ENCODE measurements around the gene GEN1.

The GEN1 gene

DNA sequence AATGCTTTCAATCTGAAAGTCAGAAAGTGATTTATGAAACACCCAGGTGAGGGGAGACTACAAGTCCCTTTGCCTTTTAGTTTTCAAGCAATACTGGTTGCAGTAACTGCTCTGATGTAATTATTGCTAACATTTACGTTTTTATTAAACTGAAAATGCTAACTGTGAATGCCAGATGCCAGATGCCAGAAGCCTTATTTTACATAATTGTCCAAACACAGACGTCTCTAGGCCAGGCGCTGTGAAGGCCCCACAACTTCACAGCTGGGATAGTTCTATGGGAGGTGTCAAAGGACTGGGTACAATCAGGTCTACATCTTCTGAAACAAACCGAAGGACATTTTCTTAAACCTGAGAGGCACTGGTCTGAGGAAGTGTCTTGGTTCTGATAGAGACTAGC lies 34.8 kb downstream of the GEN1 start:
- Mint-ChIP-seq H3K36me3 (ENCODE audit: low read depth) (peaks cover 10% of the 10 kb centered on the region), H3K4me3 (no peak overlapping the region), H3K27ac (no peak overlapping the region), H3K4me1 (peaks cover 37% of the 10 kb centered on the region), H3K27me3 (ENCODE audit: low read depth) (no peaks in the 10 kb centered on the region), H3K9me3 (no peaks in the 10 kb centered on the region)
- TF ChIP-seq, protein P1, sequence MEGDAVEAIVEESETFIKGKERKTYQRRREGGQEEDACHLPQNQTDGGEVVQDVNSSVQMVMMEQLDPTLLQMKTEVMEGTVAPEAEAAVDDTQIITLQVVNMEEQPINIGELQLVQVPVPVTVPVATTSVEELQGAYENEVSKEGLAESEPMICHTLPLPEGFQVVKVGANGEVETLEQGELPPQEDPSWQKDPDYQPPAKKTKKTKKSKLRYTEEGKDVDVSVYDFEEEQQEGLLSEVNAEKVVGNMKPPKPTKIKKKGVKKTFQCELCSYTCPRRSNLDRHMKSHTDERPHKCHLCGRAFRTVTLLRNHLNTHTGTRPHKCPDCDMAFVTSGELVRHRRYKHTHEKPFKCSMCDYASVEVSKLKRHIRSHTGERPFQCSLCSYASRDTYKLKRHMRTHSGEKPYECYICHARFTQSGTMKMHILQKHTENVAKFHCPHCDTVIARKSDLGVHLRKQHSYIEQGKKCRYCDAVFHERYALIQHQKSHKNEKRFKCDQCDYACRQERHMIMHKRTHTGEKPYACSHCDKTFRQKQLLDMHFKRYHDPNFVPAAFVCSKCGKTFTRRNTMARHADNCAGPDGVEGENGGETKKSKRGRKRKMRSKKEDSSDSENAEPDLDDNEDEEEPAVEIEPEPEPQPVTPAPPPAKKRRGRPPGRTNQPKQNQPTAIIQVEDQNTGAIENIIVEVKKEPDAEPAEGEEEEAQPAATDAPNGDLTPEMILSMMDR (IDR thresholded peaks at IDR 0.05; ENCODE audit: unreplicated experiment in 3 of 3), result no peak

DNA sequence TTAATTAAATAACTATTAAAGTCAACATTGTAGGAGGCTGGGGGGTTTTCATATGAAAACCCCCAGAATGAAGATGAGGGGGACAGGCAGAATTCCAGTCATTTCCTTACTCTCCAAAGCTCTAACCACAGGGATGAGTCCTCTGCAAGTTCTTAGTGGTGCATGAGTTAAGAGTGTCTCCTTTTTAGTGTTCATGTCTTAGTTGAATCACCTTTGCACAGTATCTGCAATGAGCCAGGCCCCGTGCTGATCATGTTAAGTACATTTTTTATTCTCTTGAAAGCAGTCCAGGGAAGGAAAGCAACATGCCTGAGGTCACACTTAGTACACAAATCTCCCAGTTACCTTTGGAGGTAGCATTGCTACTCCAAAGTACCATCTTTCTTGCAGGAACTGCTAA lies 36.6 kb downstream of the GEN1 start:
- TF ChIP-seq, protein P1 (IDR thresholded peaks at IDR 0.05; ENCODE audit: unreplicated experiment in 3 of 3), result no peak
- Mint-ChIP-seq H3K36me3 (ENCODE audit: low read depth) (peaks cover 3% of the 10 kb centered on the region), H3K27ac (peak overlapping the region in 2 of 3 experiments; percentile 77 to 83), H3K27me3 (ENCODE audit: low read depth) (no peaks in the 10 kb centered on the region), H3K9me3 (no peaks in the 10 kb centered on the region), H3K4me3 (no peak overlapping the region), H3K4me1 (peaks cover 50% of the 10 kb centered on the region)

DNA sequence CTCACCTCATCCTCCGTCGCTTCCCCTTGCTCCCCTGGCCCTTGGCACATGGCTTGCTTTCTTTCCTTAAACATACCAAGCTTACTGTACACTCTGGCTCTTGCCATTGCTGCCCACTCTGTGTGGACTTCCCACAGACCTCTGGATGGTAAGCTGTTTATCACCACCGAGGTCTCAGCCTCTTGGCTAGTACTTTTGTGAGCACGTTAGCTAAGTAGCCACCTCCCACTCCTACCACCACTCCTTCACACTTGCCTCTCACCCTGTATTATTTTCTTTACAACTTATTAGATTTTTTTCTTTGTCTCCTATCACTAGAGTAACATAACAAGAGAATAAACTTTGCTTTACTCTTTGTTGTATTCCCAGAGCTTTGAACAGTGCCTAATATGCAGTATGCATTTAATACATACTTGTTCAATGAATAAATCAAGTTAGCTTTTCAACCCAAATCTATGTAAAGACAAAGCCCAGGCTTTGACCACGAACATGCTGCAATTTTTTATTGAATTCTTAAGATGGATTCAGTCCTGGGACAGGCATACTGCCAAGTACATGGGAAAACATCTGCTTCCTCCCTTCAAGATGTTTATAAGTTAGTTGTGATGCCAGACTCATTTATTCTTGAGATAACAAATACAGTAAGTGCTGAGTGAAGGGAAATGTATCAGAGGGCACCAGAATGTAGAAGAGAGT lies 37.3 kb downstream of the GEN1 start:
- Mint-ChIP-seq H3K27ac (peak overlapping the region; percentile 20 to 83 (median 77)), H3K27me3 (ENCODE audit: low read depth) (no peaks in the 10 kb centered on the region), H3K9me3 (no peaks in the 10 kb centered on the region), H3K4me1 (peaks cover 52% of the 10 kb centered on the region), H3K36me3 (ENCODE audit: low read depth) (no peaks in the 10 kb centered on the region), H3K4me3 (peak overlapping the region in 1 of 3 experiments; percentile 8)
- TF ChIP-seq, protein P1 (IDR thresholded peaks at IDR 0.05; ENCODE audit: unreplicated experiment in 3 of 3), result no peak

DNA sequence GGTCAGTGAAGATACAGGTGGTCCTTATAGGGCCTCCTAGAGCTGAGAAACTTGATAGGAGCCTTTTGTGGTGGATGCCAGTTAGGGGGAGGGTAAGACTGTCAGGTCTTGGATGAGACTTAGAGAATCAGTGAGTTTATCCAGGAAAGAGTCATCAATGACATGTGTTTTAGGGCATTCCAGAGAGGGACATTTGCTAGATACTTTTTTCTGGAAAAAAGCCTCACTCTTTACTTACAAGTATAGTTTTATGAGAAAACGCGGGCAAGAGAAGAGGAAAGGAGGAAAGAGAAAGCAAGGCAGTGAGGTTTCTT lies 37.8 kb downstream of the GEN1 start:
- TF ChIP-seq, protein P1 (IDR thresholded peaks at IDR 0.05; ENCODE audit: unreplicated experiment in 3 of 3), result no peak
- Mint-ChIP-seq H3K4me3 (peak overlapping the region in 2 of 3 experiments; percentile 8 to 15), H3K27ac (peak overlapping the region; percentile 20 to 83 (median 77)), H3K9me3 (no peaks in the 10 kb centered on the region), H3K4me1 (peaks cover 56% of the 10 kb centered on the region), H3K36me3 (ENCODE audit: low read depth) (no peaks in the 10 kb centered on the region), H3K27me3 (ENCODE audit: low read depth) (no peaks in the 10 kb centered on the region)

DNA sequence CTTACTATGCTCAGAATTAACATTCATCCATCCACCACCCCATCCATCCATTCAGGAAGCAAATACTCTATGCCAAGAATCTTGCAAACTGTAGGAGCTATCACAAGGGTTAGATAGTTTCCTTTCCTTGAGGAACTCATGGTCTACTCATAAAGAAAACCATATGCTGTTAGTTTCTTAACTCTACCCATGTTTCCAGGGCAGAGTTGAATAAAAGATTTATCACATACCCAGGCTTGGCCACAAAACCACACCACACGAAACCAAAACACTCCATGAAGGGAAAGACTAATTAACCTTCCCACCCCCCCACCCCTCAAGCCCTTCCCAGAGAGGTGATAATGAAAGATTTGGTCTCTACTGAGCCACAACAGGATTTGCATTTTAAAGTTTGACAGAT lies 38.6 kb downstream of the GEN1 start:
- Mint-ChIP-seq H3K4me1 (peaks cover 58% of the 10 kb centered on the region), H3K36me3 (ENCODE audit: low read depth) (no peaks in the 10 kb centered on the region), H3K27ac (peak overlapping the region; percentile 77 to 89 (median 83)), H3K27me3 (ENCODE audit: low read depth) (no peaks in the 10 kb centered on the region), H3K4me3 (peak overlapping the region in 1 of 3 experiments; percentile 7), H3K9me3 (no peaks in the 10 kb centered on the region)
- TF ChIP-seq, protein P1 (IDR thresholded peaks at IDR 0.05; ENCODE audit: unreplicated experiment in 3 of 3), result no peak

DNA sequence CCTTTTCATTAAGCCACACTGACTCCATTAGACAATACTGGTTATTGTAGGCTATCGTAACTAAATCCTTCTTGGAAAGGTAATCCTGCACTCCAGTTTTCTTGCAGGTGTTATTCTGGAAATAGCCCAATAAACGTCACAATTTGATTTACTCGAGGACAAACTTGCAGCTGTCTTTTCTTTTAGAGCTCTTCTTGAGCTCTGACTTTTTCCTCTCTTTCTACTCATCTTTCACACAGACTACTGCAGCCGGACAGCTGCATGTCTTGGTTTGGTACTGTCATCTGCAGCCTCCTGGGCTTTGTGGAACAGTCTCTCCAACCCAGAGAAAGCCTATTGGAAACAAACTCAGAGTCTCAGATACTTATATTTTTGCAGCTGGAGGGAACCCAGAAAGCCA lies 39.4 kb downstream of the GEN1 start:
- Mint-ChIP-seq H3K4me3 (peak overlapping the region in 1 of 3 experiments; percentile 9), H3K27me3 (ENCODE audit: low read depth) (no peaks in the 10 kb centered on the region), H3K4me1 (peaks cover 61% of the 10 kb centered on the region), H3K36me3 (ENCODE audit: low read depth) (no peaks in the 10 kb centered on the region), H3K27ac (peak overlapping the region; percentile 57 to 89 (median 77)), H3K9me3 (no peaks in the 10 kb centered on the region)
- TF ChIP-seq, protein P1 (IDR thresholded peaks at IDR 0.05; ENCODE audit: unreplicated experiment in 3 of 3), result no peak
